ENCODE measurements around the gene DDX56.
"Not testable (repeated sequence)": the region's sequence is repeated elsewhere in the genome, so short reads cannot be mapped to it uniquely, and the experiment has no call there.

Gene DDX56, protein sequence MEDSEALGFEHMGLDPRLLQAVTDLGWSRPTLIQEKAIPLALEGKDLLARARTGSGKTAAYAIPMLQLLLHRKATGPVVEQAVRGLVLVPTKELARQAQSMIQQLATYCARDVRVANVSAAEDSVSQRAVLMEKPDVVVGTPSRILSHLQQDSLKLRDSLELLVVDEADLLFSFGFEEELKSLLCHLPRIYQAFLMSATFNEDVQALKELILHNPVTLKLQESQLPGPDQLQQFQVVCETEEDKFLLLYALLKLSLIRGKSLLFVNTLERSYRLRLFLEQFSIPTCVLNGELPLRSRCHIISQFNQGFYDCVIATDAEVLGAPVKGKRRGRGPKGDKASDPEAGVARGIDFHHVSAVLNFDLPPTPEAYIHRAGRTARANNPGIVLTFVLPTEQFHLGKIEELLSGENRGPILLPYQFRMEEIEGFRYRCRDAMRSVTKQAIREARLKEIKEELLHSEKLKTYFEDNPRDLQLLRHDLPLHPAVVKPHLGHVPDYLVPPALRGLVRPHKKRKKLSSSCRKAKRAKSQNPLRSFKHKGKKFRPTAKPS

GRCh38 chr7:44573464-44574286 is at the start of gene DDX56:
Gene DDX56 (minus strand): TSS chr7:44573908. CDS start chr7:44573895, 13 bp downstream.
- DNase-seq = peak; percentile 87

DNA sequence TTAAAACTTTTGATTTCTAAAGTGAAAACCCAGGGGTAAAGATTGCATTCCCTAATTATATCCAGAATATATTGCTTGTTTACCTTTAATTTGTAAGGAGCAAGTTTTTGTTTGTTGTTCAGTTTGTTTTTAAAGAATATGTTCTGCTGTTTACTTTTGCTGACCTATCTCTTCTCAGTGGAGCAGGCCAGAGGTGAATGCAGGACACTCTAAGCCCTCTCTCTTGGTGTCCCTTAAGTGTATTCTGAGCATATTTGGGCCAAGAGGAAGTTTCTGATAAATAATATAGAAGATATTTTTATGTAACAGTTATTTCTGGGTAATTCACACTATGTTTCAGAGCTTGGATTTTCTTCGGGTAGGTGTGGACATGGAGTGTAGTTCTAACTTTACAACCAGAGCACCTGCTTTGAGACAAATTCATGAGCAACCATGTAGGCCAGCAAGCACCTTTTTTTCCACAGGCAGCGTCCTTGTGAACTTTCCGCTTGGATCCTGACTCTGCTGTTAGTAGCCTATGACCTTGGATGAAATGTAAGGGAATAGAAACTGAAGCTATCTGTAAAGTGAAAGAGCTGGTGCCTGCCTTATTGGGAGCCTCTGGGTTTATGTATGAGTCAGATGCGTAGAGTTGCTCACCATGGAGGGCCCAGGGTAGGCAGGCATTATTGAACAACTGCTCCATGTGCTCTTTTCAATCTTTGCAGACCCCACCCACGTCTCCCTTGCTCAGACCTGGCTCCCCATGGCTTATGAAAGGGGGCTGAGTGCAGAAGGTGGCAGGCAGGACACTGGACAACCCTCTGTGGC is 48.8 kb upstream of the DDX56 start:
- DNase-seq = no peak

- DNase-seq = no peak
Observed at GRCh38 chr7:44621750-44622103, 48.0 kb upstream of the DDX56 start.

DNA sequence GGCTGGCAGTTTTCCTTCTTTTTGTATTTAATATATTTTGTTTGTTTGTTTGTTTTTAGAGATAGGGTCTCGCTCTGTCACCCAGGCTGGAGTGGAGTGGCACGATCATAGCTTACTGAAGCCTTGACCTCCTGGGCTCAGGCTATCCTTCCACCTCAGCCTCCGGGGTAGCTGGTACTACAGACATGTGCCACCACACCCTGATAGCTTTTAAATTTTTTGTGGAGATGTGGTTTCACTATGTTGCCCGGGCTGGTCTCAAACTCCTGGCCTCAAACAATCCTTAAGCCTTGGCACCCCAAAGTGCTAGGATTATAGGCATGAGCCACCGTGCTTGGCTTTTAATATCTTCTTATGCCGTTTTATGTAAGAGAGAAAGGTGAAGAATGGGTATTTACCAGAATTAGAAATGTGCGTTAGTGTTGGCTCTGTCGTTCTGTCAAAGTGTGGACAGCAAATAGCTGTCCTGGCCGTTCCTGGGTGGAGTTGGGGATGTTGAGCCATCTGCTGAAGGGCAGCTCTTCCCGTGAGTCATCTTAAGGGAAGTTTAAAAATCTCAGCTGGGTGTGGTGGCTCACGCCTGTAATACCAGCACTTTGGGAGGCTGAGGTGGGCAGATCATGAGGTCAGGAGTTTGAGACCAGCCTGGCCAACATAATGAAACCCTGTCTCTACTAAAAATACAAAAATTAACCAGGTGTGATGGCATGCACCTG is 47.5 kb upstream of the DDX56 start:
- no peak for DNase-seq

GRCh38 chr7:44618753-44619152 is 45.0 kb upstream of the DDX56 start:
- DNase-seq = no peak

GRCh38 chr7:44618045-44618444 is 44.3 kb upstream of the DDX56 start:
- DNase-seq = no peak

GRCh38 chr7:44617225-44617890 is 43.6 kb upstream of the DDX56 start:
- no peak for DNase-seq

DNA sequence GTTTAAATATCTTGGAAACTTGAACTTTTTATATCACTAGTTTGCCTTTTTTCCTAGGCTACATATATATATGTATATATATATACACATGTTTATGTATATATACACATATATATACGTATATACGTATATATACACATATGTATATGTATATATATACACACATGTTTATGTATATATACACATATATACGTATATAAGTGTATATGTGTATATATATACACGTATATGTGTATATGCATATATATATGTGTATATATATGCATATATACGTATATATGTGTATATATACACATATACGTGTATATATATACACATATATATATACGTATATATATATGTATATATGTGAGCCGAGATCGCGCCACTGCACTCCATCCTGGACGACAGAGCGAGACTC is 42.8 kb upstream of the DDX56 start:
- no peak for DNase-seq

GRCh38 chr7:44615793-44616192 is 42.1 kb upstream of the DDX56 start:
- DNase-seq = no peak

- DNase-seq = no peak
Observed at GRCh38 chr7:44615149-44615611, 41.5 kb upstream of the DDX56 start.

GRCh38 chr7:44609829-44610228 is 36.1 kb upstream of the DDX56 start:
- DNase-seq = no peak

DNA sequence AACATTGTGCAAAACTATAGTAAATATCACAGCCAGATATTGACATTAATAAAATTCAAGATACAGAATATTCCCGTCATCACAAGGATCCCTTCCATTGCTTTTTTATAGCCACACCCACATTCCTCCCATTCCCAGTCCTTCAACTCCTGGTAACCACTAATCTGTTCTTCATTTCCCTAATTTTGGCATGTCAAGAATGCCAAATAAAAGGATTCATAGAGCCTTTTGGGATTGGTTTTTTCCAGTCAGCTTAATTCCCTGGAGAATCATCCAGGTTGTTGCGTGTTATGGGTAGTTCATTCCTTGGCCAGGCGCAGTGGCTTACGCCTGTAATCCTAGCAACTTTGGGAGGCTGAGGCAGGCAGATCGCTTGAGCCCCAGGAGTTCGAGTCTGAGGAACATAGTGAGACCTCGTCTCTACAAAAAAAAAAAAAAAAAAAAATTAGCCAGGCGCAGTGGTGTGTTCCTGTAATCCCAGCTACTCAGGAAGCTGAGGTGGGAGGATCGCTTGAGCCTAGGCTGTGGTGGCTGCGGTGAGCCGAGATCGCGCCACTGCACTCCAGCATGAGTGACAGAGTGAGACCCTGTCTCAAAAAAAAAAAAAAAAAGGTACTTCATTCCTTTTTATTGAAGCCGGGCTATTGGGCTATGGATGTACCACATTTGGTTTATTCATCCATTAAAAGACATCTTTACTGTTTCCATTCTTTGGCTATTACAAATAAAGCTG is 35.4 kb upstream of the DDX56 start:
- DNase-seq = no peak

GRCh38 chr7:44607141-44608068 is 33.7 kb upstream of the DDX56 start:
- no peak for DNase-seq

GRCh38 chr7:44606341-44607140 is 32.8 kb upstream of the DDX56 start, which contains the start of gene OGDH:
Gene OGDH (plus strand): TSS chr7:44606627. CDS start chr7:44624344, 17,717 bp downstream.
- peak; percentile 99 for DNase-seq

DNA sequence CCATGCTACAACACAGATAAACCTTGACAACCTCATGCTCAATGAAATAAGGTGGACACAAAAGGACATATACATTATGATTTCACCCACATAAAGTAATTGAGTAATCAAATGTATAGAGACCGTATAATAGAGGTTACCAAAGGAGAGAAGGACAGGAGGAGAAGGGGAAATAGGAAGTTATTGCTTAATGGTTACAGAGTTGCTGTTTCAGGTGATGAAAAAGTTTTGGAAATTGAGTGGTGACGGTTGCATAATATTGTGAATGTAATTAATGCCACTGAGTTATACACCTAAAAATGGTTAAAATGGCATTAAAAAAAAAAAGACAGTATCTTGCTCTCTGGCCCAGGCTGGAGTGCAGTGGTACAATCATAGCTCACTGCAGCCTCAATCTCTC is 31.2 kb upstream of the DDX56 start:
- DNase-seq = no peak

DNA sequence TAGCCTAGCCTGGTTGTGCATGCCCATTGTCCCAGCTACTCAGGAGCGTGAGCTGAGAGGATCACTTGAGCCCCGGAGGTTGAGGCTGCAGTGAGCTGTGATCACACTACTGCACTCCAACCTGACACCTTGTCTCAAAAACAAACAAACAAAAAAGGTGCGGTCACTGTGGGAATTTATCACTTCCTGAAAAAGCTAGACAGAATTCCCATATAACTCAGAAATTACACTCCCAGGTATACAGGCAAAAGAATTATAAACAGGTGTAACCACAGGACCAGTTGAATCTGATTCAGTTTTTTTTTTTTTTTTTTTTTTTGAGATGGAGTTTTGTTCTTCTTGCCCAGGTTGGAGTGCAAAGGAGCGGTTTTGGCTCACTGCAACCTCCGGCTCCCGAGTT is 29.5 kb upstream of the DDX56 start:
- DNase-seq = no peak

DNA sequence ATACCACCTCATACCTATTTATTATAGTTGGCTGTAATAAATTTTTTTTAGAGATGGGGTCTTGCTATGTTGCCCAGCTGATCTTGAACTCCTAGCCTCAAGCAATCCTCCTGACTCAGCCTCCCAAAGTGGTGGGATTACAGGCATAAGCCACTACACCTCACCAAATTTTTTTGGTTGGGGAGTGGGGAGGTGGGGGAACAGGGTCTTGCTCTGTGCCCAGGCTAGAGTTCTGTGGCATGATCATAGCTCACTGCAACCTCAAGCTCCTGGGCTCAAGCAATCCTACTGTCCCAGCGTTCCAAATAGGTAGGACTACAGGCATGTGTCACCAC is 28.8 kb upstream of the DDX56 start:
- DNase-seq = no peak

- DNase-seq = no peak
Observed at GRCh38 chr7:44599222-44599621, 25.5 kb upstream of the DDX56 start.

GRCh38 chr7:44597181-44597580 is 23.5 kb upstream of the DDX56 start:
- not testable (repeated sequence) for DNase-seq
